GM13977 (cell line): ENCODE measurements around the gene ATF7.

ENCODE experiments used
- DNase-seq: peaks from one replicate; pipeline ENCODE4 v3.0.0; 2012; ENCODE audit warnings: low spot score
- CTCF ChIP-seq: IDR thresholded peaks from 2 replicates; pipeline ENCODE4 v1.5.1; 2012; ENCODE audit warnings: mild to moderate bottlenecking, control low read depth; ENCODE audit not compliant: insufficient read depth; ENCODE audit errors: extremely low read depth, missing control alignments
- in situ Hi-C: fragments of 300-500 bp; cut with MboI; formaldehyde crosslinking; loops from one replicate; pipeline ENCODE4 v1.12.0; 2022; ENCODE audit warnings: low sequenced_read_pairs, low pct_unique_long_range_greater_than_20kb, mixed read lengths, inconsistent platforms; ENCODE audit not compliant: unreplicated experiment

Gene ATF7

DNA sequence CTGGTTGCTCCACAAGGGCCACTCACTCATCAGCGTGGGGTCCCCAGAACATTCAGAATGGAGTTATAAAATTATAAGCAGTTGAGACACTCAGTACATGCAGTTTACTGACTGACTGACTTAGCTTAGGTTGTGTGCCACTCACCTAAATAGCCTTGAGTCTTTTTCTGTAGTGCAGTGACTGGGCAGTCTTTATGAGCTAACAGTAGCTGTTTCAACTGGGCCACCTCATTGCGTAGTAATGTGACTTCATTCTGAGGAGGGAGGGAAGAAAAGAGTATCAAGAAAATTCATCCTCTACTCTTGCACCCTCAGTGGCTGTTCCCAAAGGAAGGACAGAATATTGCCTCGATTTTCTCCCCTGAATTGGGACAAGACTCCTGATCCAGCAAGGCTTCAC, 103.1 kb downstream of the ATF7 start:
- TF ChIP-seq CTCF = no peak
- no peak for DNase-seq
- in situ Hi-C loops = no loop called here

GRCh38 chr12:53518381-53518780, 107.8 kb downstream of the ATF7 start:
- DNase-seq = no peak
- TF ChIP-seq CTCF = no peak
- in situ Hi-C loops = no loop called here

- TF ChIP-seq CTCF = no peak
- in situ Hi-C loops = no loop called here
- no peak for DNase-seq
These were observed 109.3 kb downstream of the ATF7 start for GRCh38 chr12:53516758-53517455.

DNA sequence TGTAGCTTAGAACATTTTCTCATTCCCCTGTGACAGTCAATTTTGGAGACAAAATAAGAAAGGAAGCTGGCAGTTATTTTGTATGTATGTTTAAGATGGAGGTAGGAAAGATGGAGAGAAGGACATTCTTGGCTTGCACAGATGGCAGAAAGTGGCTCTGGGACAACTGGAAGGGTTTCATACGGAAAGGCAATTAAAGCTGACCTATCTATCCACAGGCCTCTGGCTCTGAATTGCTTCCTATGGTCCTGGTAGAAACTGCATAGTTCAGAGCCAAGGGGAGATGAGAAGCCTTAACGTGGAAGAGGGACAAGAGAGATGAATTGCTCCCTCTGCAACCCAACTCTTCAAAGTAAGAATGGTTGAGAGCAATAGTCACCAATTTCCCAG, 110.9 kb downstream of the ATF7 start:
- in situ Hi-C loops = no loop called here

GRCh38 chr12:53514628-53515290, 111.4 kb downstream of the ATF7 start:
- TF ChIP-seq CTCF = no peak
- in situ Hi-C loops = no loop called here
- no peak for DNase-seq

More for the DNA sequence above, 110.9 kb downstream of the ATF7 start:
- TF ChIP-seq CTCF = no peak
- DNase-seq = no peak

DNA sequence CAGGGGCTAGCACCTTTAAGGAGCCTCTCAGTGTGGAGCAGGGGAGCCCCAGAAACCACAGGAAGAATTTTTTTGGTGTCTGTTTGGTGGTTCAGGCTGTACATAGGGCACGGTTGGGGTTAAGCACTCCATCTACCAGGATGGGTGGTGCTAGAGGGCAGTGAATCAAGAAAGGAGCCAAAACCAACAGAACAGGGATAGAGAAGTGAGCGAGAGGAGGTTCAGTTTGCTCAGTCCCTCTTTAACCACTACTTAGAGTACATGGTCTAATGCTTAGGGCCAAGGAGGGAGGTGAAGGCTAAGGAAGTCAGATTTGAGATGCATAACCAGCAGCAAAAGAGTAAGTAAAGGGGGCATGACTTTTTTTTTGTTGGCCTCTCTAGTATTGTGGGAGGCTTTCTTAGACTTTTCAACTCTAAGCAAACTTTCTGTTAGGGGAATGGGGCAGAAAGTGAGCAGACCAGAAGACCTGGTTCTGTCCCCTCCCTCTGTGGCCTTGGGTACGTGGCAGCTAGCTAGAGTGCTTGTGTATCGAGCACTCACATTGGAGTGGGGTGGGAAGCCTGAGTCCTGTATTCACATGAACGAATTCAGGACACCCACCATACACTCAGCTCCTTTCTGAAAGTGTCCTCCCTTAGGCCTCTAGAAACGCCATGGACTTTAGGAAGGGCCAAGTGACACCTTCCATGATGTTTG, 112.3 kb downstream of the ATF7 start:
- in situ Hi-C loops = no loop called here
- no peak for DNase-seq
- TF ChIP-seq CTCF = no peak
